Neural progenitor cell (in vitro differentiated cells): ENCODE data around the gene ESPNL. TPM values are rescaled to one million over a fixed set of nuclear protein-coding genes. Genes with fewer than 3 reads are reported as not detected.

Source experiments
- DNase-seq: peaks from one replicate; pipeline ENCODE4 v3.0.0-alpha.2; 2016; ENCODE audit warnings: low spot score
- H2AFZ ChIP-seq: fragments of 200-600 bp; sonication (generic); replicated peaks from 2 replicates; pipeline ENCODE4 v1.6.1; 2016; ENCODE audit warnings: antibody characterized with exemption
- H3F3A ChIP-seq: fragments of 200-600 bp; sonication (generic); 2 replicates; pipeline ENCODE4 v1.6.1; 2016; ENCODE audit warnings: antibody characterized with exemption, low read depth
- H3K27ac ChIP-seq: fragments of 200-600 bp; sonication (generic); 2 replicates; pipeline ENCODE4 v1.5.1; 2016; ENCODE audit warnings: mild to moderate bottlenecking
- H3K27me3 ChIP-seq: fragments of 200-600 bp; sonication (generic); 2 replicates; pipeline ENCODE4 v1.6.1; 2016; ENCODE audit warnings: mild to moderate bottlenecking, moderate library complexity
- H3K36me3 ChIP-seq: fragments of 200-600 bp; sonication (generic); 2 replicates; pipeline ENCODE4 v1.5.1; 2016
- H3K4me1 ChIP-seq: fragments of 200-600 bp; sonication (generic); 2 replicates; pipeline ENCODE4 v1.6.1; 2016; ENCODE audit warnings: mixed run types
- H3K4me2 ChIP-seq: fragments of 200-600 bp; sonication (generic); 2 replicates; pipeline ENCODE4 v1.6.1; 2016
- H3K4me3 ChIP-seq: fragments of 200-600 bp; sonication (generic); 2 replicates; pipeline ENCODE4 v1.5.1; 2016
- H3K79me2 ChIP-seq: fragments of 200-600 bp; sonication (generic); 2 replicates; pipeline ENCODE4 v1.6.1; 2016; ENCODE audit warnings: low read depth
- H3K9ac ChIP-seq: fragments of 200-600 bp; sonication (generic); 2 replicates; pipeline ENCODE4 v1.6.1; 2016
- H3K9me3 ChIP-seq: fragments of 200-600 bp; sonication (generic); 2 replicates; pipeline ENCODE4 v1.5.1; 2016; ENCODE audit warnings: low read depth
- H4K20me1 ChIP-seq: fragments of 200-600 bp; sonication (generic); 2 replicates; pipeline ENCODE4 v1.6.1; 2016; ENCODE audit warnings: low read depth
- H3K27ac Mint-ChIP-seq: 3 replicates; pipeline ENCODE4 v1.8.0; 2021; ENCODE audit warnings: mixed read lengths
- H3K27me3 Mint-ChIP-seq: 2 replicates; pipeline ENCODE4 v1.8.0; 2022; ENCODE audit warnings: low read depth, mild to moderate bottlenecking, inconsistent platforms, moderate library complexity, mixed read lengths; ENCODE audit not compliant: insufficient read depth
- H3K36me3 Mint-ChIP-seq: 3 replicates; pipeline ENCODE4 v1.8.0; 2021; ENCODE audit warnings: mixed read lengths
- H3K4me1 Mint-ChIP-seq: 3 replicates; pipeline ENCODE4 v1.8.0; 2021; ENCODE audit warnings: mixed read lengths
- H3K4me3 Mint-ChIP-seq: 3 replicates; pipeline ENCODE4 v1.8.0; 2021; ENCODE audit warnings: mild to moderate bottlenecking, moderate library complexity, mixed read lengths
- H3K9me3 Mint-ChIP-seq: 3 replicates; pipeline ENCODE4 v1.8.0; 2020; ENCODE audit warnings: mixed read lengths
- EZH2 ChIP-seq: fragments of 200-600 bp; sonication (generic); IDR thresholded peaks from 2 replicates; pipeline ENCODE4 v1.6.1; 2017; ENCODE audit warnings: antibody characterized with exemption, mild to moderate bottlenecking, moderate library complexity
- EZH2phosphoT487 ChIP-seq: fragments of 200-600 bp; sonication (generic); IDR thresholded peaks from 2 replicates; pipeline ENCODE4 v1.6.1; 2017; ENCODE audit warnings: antibody characterized with exemption
- total RNA-seq: library from RNA; depleted of rRNA; stranded (reverse); fragments of >200 nt; gene quantifications from 2 replicates; pipeline ENCODE4 v1.2.3, GENCODE V29; 2015; ENCODE audit warnings: low replicate concordance
- TF ChIP-seq, protein P1 (sequence below): fragments of 200-600 bp; sonication (generic); IDR thresholded peaks from 2 replicates; pipeline ENCODE4 v1.5.1; 2017; ENCODE audit warnings: antibody characterized with exemption, mild to moderate bottlenecking

Gene ESPNL
- total RNA-seq, 1 donor from 2014 or later, result 0.58 TPM

- Histone ChIP-seq H3K27me3 (peaks cover 83% of the 10 kb centered on the region), H3K9me3 (no peaks in the 10 kb centered on the region), H3K27ac (no peak overlapping the region), H4K20me1 (peaks cover 33% of the 10 kb centered on the region), H3K4me3 (peak overlapping the region; percentile 55), H3K4me1 (peaks cover 6% of the 10 kb centered on the region), H3K36me3 (no peaks in the 10 kb centered on the region), H3F3A (peaks cover 6% of the 10 kb centered on the region), H2AFZ (peak overlapping the region; percentile 63), H3K9ac (no peak overlapping the region), H3K79me2 (no peaks in the 10 kb centered on the region), H3K4me2 (peak overlapping the region; percentile 94)
- Mint-ChIP-seq H3K4me1 (peaks cover 8% of the 10 kb centered on the region), H3K4me3 (no peak overlapping the region), H3K27me3 (peaks cover 26% of the 10 kb centered on the region), H3K36me3 (peaks cover 3% of the 10 kb centered on the region), H3K9me3 (peaks cover 3% of the 10 kb centered on the region), H3K27ac (no peak overlapping the region)
- TF ChIP-seq EZH2phosphoT487 (no peak), EZH2 (no peak)
- TF ChIP-seq, protein P1, sequence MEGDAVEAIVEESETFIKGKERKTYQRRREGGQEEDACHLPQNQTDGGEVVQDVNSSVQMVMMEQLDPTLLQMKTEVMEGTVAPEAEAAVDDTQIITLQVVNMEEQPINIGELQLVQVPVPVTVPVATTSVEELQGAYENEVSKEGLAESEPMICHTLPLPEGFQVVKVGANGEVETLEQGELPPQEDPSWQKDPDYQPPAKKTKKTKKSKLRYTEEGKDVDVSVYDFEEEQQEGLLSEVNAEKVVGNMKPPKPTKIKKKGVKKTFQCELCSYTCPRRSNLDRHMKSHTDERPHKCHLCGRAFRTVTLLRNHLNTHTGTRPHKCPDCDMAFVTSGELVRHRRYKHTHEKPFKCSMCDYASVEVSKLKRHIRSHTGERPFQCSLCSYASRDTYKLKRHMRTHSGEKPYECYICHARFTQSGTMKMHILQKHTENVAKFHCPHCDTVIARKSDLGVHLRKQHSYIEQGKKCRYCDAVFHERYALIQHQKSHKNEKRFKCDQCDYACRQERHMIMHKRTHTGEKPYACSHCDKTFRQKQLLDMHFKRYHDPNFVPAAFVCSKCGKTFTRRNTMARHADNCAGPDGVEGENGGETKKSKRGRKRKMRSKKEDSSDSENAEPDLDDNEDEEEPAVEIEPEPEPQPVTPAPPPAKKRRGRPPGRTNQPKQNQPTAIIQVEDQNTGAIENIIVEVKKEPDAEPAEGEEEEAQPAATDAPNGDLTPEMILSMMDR, result no peak
- DNase-seq, result no peak
These were observed 62.8 kb downstream of the ESPNL start for GRCh38 chr2:238162846-238163441.

DNA sequence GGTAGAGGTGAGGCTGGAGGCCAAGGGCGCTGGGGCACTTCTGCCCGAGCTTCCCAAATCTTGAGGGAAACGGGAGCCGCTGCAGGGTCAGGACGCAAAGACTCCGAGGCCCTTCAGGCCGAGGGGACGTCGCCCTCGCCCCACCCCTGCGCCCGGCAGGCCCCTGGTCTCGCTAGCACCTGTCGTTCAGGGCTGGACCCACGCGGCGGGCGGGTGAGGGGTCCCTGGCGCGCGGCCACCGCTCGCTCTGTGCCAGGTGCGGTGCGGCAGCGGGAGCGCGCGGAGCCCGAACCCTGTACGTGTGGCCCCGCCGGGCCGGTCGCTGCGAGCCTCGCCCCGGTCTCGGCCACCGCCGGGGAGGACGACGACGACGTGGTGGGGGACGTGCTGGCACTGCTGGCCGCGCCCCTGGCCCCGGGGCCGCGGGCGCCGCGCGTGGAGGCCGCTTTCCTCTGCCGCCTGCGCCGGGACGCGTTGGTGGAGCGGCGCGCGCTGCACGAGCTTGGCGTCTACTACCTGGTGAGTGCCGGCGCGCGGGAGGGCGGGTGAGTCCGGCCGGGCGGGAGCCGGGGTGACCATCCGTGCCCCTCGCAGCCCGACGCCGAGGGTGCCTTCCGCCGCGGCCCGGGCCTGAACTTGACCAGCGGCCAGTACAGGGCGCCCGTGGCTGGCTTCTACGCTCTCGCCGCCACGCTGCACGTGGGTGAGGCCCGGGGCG is 63.5 kb downstream of the ESPNL start:
- H3K4me2 ChIP-seq, result peak overlapping the region; percentile 94
- no peaks in the 10 kb centered on the region for H3K36me3 ChIP-seq
- H2AFZ ChIP-seq, result peak overlapping the region; percentile 63
- no peak overlapping the region for H3K9ac ChIP-seq
- H3K27me3 Mint-ChIP-seq, result peaks cover 26% of the 10 kb centered on the region
- H3F3A ChIP-seq, result no peaks in the 10 kb centered on the region
- H3K9me3 ChIP-seq, result no peaks in the 10 kb centered on the region
- H3K36me3 Mint-ChIP-seq, result peaks cover 3% of the 10 kb centered on the region
- TF ChIP-seq, protein P1, result no peak
- TF ChIP-seq EZH2phosphoT487, result peak; percentile 76
- TF ChIP-seq EZH2, result peak; percentile 87
- H3K4me3 ChIP-seq, result peak overlapping the region; percentile 55
- peaks cover 76% of the 10 kb centered on the region for H3K27me3 ChIP-seq
- H4K20me1 ChIP-seq, result peaks cover 33% of the 10 kb centered on the region
- no peaks in the 10 kb centered on the region for H3K79me2 ChIP-seq
- peak; percentile 54 for DNase-seq
- peaks cover 8% of the 10 kb centered on the region for H3K4me1 Mint-ChIP-seq
- H3K4me3 Mint-ChIP-seq, result no peak overlapping the region
- peaks cover 3% of the 10 kb centered on the region for H3K9me3 Mint-ChIP-seq
- no peak overlapping the region for H3K27ac Mint-ChIP-seq
- no peaks in the 10 kb centered on the region for H3K4me1 ChIP-seq
- no peak overlapping the region for H3K27ac ChIP-seq

GRCh38 chr2:238164906-238165287 is 64.8 kb downstream of the ESPNL start:
- Mint-ChIP-seq H3K27ac (no peak overlapping the region), H3K4me1 (peaks cover 3% of the 10 kb centered on the region), H3K36me3 (peaks cover 7% of the 10 kb centered on the region), H3K9me3 (peaks cover 3% of the 10 kb centered on the region), H3K27me3 (peaks cover 23% of the 10 kb centered on the region), H3K4me3 (peak overlapping the region; percentile 71)
- no peaks in the 10 kb centered on the region for H3K4me1 ChIP-seq
- H3F3A ChIP-seq, result no peaks in the 10 kb centered on the region
- DNase-seq, result no peak
- no peaks in the 10 kb centered on the region for H3K36me3 ChIP-seq
- H3K27ac ChIP-seq, result no peak overlapping the region
- no peak overlapping the region for H3K9ac ChIP-seq
- H3K4me3 ChIP-seq, result no peak overlapping the region
- TF ChIP-seq, protein P1, result no peak
- TF ChIP-seq EZH2phosphoT487, result no peak
- TF ChIP-seq EZH2, result no peak
- peaks cover 63% of the 10 kb centered on the region for H3K27me3 ChIP-seq
- no peaks in the 10 kb centered on the region for H3K79me2 ChIP-seq
- H3K4me2 ChIP-seq, result no peak overlapping the region
- peaks cover 25% of the 10 kb centered on the region for H4K20me1 ChIP-seq
- H3K9me3 ChIP-seq, result no peaks in the 10 kb centered on the region
- no peak overlapping the region for H2AFZ ChIP-seq
